HPDE6-E6E7 (cell line): ENCODE data around the gene COL28A1.
A peak's percentile ranks its signal among the peaks of the same experiment; 100 is the strongest.
"Not testable (repeated sequence)": the region's sequence is repeated elsewhere in the genome, so short reads cannot be mapped to it uniquely, and the experiment has no call there.

Experiments used
- DNase-seq: peaks from one replicate; pipeline ENCODE4 v3.0.0; 2011; ENCODE audit warnings: missing footprints; ENCODE audit errors: extremely low spot score

The COL28A1 gene

GRCh38 chr7:7416031-7416858, 119.4 kb downstream of the COL28A1 start:
- DNase-seq, result peak; percentile 63

DNA sequence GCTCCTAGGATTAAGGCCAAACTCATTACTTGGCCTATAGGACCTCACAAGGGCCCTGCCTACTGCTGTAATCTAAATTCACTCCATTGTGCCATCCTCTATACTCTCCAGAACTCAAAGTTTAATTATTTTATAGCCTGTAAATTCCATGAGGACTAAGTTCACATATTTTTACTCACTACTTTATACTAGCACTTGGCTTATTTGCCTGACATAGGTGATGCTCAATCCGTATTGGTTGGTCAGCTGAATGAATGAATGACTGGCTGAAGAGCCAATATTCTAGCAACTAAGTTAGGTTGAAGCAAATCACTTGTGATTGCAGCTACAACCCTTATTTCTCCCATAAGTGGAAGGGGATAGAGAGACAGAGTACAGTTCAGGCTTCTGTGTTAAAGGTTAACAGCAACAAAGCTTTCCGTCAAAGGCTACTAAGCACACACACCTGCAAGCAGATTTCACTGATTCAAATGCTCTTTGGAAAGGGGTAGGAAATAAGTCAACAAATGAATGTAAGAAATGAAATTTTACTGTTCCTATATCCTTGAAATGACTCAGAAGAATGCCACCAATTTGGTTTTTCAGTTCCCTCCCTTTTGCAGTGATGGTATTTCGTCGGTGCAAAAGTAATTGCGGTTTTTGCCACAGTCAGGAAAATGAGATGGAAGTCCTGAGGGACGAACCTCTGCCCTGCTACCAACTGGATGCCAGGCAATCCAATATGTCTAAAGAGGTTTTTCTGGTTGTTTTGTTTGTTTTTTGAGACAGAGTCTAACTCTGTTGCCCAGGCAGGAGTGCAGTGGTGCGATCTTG, 120.7 kb downstream of the COL28A1 start:
- no peak for DNase-seq

- DNase-seq, result peak; percentile 28
Measured at GRCh38 chr7:7408001-7408770, 127.5 kb downstream of the COL28A1 start.

DNA sequence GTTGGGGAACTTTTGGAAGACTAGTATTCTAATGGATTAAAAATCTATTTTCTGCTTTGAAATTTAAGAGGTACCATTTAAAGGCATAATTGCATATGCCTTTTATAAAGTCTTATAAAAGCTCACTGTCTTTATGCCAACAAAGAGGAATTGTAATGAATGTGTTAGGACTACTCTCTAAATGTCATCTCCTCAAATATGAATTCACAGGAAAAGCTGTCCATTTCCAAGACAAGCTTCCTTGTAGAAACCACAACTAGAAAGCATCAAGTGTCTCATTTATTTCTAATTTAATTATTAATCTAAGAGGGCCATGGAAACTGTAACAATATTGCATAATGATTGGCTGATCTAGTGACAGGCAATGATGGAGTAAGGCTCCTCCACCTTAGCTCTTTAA, 130.2 kb downstream of the COL28A1 start:
- no peak for DNase-seq

GRCh38 chr7:7399707-7400106, 136.0 kb downstream of the COL28A1 start:
- no peak for DNase-seq

GRCh38 chr7:7395785-7396184, 139.9 kb downstream of the COL28A1 start:
- DNase-seq, result no peak

- not testable (repeated sequence) for DNase-seq
Measured at GRCh38 chr7:7388164-7388563, 147.5 kb downstream of the COL28A1 start.

- DNase-seq, result no peak
Measured at GRCh38 chr7:7385421-7385820, 150.3 kb downstream of the COL28A1 start.

- DNase-seq, result no peak
Measured at GRCh38 chr7:7384228-7384627, 151.4 kb downstream of the COL28A1 start.

DNA sequence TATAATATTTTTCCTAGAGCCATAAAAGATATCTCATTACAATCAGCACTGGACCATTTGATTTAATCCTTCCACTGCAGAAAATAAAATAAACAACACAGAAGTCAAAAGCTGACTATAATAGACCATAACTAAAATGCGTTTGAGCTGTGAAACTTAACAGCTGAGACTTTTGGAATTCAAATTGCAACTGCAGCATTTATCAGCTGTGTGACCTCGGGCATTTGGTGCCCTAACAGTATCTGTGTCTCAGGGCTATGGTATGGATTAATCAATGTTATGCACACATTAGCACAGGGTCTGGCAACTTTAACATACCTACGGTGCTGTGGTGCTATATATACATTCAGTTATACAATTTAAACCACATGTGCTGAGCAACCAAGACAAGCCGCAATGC, 160.1 kb downstream of the COL28A1 start:
- no peak for DNase-seq

- DNase-seq, result no peak
Measured at GRCh38 chr7:7370076-7370475, 165.6 kb downstream of the COL28A1 start.

- no peak for DNase-seq
Measured at GRCh38 chr7:7369134-7369533, 166.5 kb downstream of the COL28A1 start.

DNA sequence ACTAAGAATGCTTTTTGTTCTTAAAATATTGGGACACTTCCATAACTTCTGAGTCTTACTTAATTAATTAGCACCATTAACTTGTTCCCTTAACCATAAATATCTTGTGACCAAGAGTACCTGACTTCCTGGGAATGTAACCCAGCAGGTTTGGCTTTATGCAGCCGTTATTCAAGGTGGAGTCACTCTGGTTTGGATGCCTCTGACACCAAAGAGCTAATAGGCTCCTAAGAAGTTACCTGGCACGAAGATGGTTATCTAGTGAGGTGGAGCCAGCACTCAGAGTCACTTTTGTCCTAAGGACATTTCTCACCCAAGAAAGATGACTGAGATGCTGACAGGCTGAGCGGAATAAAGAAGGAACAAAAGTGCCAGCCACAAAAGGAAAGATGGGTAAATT, 181.0 kb downstream of the COL28A1 start:
- DNase-seq, result no peak

- peak; percentile 19 for DNase-seq
Measured at GRCh38 chr7:7352845-7353244, 182.8 kb downstream of the COL28A1 start.

GRCh38 chr7:7351832-7352231, 183.8 kb downstream of the COL28A1 start:
- DNase-seq, result no peak

- DNase-seq, result no peak
Measured at GRCh38 chr7:7351156-7351555, 184.5 kb downstream of the COL28A1 start.

DNA sequence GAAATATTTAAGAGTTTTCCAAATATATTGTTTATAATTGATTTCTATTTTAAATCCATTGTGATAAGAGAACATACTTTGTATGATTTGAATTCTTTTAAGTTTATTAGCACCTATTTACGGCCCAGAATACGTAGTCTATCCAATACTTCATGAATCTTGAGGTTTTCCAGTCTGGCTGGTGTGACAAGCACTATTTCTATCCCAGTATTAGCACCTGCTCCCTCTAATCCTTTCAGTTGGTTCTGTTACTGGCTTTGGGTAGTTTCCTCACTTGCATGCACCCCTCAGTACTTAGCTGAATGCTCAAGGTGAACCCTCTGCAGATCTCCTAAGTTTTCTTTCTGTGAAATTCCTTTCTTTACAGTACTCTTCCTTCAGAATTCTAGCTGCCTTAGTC, 186.5 kb downstream of the COL28A1 start:
- no peak for DNase-seq

DNA sequence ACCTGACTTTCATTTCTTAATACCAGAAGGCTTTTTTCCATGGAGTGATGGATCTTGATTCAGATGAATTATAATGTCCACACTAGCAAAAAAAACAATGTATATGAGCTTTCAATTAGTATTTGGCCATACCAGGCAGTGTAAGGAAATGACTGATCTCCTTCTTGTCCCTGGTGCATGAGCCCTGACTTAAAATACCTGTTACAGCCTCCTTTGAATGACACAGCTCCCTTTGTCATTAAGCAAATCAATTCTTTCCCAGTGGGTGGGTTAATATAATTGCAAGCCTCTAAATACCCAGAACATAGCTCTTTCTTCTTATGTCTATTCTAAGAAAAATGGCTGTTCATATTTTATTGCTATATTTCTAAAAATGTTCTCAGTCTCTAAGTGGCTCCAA, 188.6 kb downstream of the COL28A1 start:
- DNase-seq, result no peak

GRCh38 chr7:7344583-7344982, 191.1 kb downstream of the COL28A1 start:
- DNase-seq, result no peak

GRCh38 chr7:7335909-7336308, 199.8 kb downstream of the COL28A1 start:
- DNase-seq, result no peak

- DNase-seq, result no peak
Measured at GRCh38 chr7:7335215-7335614, 200.5 kb downstream of the COL28A1 start.

DNA sequence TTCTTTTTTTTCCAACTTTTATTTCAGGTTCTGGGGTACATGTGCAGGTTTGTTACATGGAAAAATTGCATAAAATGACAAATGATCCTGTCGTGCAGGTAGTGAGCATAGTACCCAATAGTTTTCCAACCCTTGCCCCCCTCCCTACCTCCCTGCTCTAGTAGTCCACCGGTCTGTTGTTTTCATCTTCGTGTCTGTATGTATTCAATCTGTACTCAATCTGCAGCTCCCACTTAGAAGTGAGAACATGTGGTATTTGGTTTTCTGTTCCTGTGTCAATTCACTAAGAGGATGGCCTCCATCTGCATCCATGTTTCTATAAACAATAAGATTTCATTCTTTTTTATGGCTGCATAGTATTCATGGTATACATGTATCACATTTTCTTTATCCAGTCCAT, 202.1 kb downstream of the COL28A1 start:
- no peak for DNase-seq
